Stimulated activated CD8-positive, alpha-beta memory T cell treated with anti-CD3 and anti-CD28 coated beads, Interleukin-2, amount 100 ng/mL, for 48 hours (primary cell): ENCODE results near the gene ATMIN.

Source experiments
- DNase-seq, 2 donors: peaks; one replicate each; pipeline ENCODE4 v3.0.0-alpha.2; 2020; ENCODE audit warnings: low read depth in 2 of 2

Gene ATMIN, protein sequence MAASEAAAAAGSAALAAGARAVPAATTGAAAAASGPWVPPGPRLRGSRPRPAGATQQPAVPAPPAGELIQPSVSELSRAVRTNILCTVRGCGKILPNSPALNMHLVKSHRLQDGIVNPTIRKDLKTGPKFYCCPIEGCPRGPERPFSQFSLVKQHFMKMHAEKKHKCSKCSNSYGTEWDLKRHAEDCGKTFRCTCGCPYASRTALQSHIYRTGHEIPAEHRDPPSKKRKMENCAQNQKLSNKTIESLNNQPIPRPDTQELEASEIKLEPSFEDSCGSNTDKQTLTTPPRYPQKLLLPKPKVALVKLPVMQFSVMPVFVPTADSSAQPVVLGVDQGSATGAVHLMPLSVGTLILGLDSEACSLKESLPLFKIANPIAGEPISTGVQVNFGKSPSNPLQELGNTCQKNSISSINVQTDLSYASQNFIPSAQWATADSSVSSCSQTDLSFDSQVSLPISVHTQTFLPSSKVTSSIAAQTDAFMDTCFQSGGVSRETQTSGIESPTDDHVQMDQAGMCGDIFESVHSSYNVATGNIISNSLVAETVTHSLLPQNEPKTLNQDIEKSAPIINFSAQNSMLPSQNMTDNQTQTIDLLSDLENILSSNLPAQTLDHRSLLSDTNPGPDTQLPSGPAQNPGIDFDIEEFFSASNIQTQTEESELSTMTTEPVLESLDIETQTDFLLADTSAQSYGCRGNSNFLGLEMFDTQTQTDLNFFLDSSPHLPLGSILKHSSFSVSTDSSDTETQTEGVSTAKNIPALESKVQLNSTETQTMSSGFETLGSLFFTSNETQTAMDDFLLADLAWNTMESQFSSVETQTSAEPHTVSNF

DNA sequence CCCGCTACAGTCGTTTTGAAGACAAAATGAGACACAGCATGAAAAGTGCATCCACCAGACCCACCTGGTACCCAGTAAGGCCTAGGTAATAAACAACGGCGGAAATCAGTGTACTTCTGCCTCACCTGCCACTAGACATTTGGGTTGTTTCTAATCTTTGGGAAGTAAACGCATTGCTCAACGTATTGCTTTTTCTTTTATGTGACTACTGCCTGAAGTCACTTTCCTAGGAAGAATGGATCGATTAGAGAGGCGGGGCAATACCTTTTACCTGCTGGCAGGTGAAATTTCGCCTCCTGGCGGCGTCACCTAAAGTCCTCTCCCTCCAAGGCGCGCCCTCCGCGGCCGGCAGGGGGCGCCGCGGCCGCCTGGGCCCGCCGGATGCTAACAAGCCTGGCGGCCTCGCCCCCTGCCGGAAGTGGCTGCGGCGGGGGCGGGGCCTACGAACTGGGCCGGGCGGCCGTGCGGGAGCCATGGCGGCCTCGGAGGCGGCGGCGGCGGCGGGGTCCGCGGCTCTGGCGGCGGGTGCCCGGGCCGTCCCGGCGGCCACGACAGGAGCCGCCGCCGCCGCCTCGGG, at the start of gene ATMIN:
Gene ATMIN, plus strand, starts transcription at position 445 of the 577 bp plus-strand sequence. Its CDS starts 29 bp downstream, at position 474.
- DNase-seq: peak; percentile 75 to 89

DNA sequence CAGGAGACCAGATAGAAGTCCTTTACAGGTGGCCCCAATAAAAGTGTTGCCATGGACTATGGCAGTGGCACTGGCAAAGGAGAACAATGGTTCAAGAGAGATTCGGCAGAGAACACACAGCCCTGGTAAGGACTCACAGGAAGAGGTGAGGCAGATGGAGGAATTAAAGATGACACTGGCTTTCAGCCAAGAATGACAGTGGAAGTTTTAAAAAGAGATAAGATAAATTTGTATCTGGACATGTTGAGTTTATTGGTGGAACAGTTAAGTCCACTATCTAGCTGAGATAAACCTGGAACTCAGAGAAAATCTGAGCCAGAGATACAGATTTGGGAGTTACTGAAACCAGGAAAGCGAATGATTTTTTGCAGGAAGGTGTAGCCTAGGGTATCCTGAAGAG, 49.1 kb upstream of the ATMIN start:
- no peak for DNase-seq

DNA sequence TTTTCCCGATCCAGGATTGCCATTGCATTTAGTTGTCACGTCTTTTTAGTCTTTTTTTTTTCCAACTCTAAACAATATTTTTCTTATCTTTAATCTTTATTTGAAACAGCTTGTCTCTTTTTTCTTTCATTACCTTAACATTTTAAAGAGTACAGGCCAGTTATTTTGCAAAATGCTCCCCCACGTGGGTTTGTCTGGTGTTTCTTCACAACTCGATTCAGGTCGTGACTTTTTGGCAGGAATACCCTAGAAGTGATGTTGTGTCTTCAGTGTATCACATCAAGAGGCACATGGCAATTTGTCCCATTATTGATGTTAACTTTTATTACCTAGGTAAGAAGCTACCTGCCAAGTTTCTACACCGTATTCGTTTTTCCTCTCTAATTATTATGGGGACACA, 46.9 kb upstream of the ATMIN start:
- DNase-seq: no peak

DNA sequence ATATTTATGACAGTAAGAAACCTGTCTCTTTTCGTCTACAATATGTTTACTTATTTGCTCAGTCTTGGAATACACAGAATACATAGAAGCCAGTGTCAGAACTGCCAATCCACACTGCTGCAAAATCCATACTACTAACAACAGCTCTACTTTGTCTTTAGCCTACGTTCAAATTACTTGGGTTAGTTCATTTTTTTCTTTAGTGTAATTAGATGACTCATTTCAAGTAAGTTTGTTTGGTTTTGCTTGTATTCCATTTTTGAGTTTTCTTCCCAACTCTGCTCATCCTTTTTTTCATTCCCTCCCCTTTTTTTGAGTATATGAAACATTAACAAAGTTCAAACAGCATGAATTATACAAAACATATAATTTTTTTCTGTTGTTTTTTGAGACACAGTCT, 45.8 kb upstream of the ATMIN start:
- DNase-seq: no peak

DNA sequence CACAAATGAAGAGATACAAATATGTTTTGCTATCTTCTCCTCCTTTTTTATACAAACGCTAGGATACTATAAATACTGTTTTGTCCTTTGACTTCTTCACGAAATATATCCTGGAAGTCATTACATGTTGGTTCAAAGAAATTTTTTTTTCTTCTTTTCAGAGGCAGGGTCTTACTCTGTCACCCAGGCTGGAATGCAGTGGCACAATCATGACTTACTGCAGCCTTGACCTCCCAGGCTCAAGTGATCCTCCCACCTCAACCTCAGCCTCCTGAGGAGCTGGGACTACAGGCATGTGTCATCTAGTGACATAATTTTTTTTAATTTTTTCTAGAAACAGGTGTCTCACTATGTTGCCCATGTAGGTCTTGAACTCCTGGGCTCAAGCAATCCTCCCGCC, 45.1 kb upstream of the ATMIN start:
- DNase-seq: no peak

DNA sequence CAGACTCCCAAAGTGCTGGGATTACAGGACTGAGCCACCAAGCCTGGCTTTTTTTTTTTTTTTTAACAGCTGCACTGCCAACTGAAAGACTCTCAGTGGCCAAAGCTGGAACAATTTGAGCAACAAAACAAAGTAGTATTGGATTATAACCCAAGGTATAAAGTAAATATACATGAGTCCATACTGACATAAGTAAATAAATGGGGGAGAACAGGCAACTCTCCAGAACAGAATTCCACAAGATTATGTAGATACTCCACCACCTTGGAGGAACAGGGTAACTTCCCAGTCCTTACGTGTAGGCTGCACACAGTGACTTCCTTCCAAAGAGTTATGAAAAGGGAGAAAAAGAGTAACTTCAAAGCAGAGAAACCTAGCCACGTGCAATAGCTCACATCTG, 44.7 kb upstream of the ATMIN start:
- DNase-seq: no peak

DNA sequence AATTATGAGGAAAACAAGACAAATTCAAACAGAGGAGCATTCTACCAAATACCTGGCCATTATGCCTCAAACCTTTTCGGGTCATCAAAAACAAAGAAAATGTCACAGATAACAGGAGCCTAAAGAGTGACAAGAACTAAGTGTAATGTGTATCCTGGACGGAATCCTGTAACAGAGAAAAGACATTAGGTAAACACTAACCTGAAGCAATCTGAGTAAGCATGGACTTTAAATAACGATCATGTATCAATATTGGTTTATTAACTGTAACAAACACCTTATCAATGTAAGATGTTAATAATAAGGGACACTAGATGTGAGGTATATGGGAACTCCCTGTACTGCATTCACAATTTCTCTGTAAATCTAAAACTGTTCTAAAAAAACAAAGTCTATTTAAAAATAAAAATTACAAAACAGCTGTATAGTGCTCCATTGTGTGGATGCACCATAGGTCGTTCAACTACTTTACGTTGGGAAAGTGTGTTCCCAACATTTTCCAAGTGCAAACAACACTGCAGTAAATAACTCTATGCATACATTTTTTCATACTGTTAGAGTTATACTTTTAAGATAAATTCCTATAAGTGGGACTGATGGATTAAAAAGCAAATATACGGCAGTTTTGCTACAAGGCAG, 43.7 kb upstream of the ATMIN start:
- no peak for DNase-seq

DNA sequence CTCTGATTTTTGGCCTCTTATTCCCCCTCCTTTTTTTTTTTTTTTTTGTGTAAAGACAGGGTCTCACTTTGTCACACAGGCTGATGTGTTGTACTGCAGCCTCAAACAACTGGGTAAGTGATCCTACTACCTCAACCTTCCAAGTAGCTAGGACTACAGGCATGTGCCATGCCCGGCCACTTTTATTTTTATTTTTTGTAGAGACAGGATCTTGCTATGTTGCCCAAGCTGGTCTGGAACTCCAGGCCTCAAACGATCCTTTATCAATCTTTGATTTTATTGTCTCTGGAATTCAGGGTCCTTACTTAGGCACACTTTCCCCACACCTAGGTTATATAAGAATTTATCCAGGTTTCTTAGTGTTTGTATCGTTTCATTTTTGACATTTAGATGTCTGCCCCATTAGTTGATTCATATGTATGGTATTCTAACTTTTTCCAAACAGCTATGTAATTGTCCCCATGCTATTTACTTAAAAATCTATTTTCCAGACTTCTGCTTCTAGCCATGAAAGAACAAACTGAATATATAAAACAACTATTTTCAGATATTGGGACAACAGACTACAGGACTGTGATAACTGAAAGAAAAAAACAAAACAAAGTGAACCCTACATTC, 42.9 kb upstream of the ATMIN start:
- DNase-seq: no peak

DNA sequence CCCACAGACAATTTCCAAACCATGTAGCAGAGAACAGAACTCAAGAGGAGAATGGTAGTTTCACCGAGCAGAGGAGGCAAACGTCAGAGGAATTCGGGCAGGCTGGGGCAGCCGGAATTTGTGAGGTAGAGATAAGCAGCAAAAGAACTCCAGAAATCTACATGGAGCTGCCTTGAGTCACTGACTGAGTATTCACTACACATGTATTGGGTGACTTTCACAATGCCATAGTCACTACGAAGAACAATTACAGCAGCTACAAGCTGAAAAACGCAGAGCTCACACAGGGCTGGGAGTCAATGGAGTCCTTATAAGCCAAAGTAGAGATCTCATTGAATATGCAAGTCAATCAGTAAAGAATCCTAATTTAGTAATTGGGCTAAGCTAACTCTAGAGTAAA, 42.3 kb upstream of the ATMIN start:
- no peak for DNase-seq

DNA sequence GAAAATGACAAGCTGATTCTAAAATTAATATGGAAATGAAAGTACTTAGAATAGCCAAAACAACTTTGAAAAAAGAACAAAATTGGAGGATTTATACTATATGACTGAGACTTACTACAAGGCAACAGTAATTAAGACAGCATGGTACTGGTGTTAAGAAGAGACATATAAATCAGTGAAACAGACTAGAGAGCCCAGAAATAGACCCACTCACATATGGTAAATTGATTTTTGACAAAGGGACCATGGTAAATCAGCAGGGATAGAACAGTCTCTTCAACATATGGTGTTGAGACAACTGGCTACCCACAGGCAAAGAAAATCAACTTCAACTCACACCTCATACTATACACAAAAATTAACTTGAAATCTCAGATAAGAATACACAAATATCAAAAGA, 41.8 kb upstream of the ATMIN start:
- DNase-seq: no peak

DNA sequence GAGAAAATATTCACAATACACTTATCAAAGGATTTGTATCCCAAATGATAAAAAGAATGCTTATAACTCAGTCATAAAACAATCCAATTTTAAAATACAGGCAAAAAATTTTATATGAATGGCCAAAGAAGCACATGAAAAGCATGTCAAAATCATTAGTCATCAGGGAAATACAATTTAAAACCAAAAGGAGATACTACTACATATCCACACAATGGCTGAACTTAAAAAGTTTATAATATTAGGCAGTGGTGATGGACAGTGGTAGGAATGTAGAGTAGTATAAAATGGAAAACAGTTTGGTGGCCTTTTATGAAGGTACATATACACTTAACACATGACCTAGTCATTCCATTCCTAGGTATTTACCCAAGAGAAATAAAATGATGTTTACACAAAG, 41.2 kb upstream of the ATMIN start:
- no peak for DNase-seq

DNA sequence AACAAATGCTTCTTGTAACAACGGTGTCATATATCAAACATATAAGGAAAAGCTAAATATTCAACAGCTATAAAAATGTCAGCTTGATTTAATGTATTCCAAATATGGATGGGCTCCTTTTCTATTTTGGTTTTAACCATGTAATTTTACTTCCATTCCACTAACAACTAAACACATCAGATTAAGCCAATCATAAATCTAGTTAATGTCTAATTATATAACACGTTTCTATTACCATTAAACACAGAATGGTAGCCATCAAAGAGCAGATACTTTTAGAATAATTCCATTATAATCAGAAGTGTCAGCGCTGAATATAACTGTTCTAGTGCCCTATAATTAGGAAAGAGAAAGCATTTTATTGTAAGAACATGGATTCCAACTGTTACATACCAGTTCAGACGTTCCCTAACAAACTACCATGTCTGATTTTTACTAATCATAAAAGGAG, 38.9 kb upstream of the ATMIN start:
- DNase-seq: no peak

DNA sequence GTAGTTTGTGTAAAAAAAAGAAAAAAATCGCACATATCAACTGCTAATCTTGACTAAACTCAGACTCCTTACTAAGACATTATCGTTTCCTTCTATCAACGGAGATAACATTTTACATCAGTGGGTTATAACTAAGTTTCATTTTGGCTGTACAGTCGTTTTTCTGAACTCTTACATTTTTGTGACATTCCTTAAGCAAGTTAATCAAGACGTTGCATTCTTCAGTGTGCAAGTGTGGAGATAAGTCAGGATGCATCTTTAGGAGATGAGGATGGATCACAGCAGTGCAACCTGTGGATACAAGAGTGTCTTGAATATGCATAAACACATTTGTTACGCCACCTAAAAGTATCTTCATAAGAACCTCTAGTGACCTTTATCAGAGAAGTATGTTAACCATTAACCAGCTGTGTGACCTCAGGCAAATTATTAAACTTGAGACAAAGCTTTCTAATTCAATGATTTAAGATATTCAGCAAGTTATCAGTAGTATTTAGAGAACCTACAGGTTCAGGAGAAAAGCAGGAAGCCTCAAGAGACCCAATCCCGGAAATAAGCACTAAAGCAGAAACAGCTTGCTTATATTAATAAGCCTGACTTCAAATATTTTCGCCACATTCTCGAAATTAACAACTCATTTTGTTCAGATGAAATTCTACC, 38.4 kb upstream of the ATMIN start:
- DNase-seq: no peak

DNA sequence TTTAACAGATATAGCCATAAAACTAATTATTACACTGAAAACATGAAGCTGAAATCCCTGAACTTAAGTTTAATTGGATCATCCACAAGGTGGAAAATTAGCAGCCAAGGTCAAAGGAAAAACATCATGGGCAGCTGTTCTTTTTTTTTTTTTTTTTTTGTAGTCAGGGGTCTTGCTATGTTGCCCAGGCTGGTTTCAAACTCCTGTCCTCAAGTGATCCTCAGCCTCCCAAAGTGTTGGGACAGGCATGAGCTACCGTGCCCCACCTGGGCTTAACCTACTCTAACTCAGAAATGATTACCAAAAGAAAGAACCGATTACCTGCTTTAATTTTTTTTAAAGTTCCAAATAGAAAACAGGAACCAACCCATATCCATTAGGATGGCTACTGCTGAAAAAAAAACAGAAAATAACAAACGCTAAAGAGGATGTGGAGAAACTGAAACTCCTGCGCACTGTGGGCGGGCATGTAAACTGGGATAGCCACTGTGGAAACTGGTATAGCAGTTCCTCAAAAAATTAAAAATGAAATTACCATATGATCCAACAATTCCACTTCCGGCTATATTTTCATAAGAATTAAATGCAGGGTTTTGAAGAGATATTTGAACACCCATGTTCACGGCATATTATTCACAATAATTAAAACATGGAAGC, 37.5 kb upstream of the ATMIN start:
- DNase-seq: no peak

DNA sequence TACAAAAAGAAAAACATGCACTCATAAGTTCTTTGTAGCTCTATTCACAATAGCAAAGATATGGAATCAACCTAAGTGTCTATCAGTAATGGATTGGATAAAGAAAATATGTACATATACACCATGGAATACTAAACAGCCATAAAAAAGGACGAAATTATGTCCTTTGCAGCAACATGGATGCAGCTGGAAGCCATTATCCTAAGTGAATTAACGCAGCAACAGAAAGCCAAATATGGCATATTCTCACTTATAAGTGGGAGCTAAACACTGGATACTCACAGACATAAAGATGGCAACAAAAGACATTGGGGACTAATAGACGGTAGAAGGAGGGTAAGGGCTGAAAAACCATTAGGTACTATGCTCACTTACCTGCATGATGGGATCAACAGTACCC, 34.8 kb upstream of the ATMIN start:
- DNase-seq: no peak

DNA sequence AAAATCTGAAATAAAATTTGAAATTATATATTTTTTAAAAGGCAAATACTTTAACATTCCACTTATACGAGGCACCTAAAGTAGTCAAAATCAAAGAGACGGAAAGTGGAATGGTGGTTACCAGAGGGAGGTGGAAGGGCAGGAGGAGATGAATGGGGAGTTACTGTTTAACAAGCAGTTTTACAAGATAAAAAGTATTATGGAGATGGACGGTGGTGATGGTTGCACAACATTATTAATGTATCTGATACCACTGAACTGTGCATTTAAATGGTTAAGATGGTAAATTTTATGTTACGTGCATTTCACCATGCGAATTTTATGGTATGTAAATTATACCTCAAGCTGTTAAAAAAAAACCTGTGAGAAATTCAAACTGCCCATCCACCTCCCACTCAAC, 34.3 kb upstream of the ATMIN start:
- DNase-seq: no peak

DNA sequence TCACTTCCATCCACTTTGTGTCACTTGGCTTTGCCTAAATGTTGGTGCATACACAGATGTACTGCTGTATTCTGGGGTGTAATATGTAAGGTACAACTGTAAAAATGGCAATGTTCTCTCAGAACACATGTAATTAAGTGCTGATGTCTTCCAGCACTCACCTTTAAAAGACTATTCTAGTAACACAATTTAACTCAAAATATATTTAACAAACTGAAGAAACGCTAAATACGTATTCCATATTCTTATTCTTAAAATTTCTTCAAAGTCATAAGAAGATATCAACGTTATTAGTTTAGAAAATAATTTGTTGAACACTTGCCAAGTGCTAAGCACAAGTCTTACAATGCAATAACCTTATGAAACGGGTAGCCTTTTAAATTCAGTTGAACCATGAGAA, 32.6 kb upstream of the ATMIN start:
- no peak for DNase-seq

DNA sequence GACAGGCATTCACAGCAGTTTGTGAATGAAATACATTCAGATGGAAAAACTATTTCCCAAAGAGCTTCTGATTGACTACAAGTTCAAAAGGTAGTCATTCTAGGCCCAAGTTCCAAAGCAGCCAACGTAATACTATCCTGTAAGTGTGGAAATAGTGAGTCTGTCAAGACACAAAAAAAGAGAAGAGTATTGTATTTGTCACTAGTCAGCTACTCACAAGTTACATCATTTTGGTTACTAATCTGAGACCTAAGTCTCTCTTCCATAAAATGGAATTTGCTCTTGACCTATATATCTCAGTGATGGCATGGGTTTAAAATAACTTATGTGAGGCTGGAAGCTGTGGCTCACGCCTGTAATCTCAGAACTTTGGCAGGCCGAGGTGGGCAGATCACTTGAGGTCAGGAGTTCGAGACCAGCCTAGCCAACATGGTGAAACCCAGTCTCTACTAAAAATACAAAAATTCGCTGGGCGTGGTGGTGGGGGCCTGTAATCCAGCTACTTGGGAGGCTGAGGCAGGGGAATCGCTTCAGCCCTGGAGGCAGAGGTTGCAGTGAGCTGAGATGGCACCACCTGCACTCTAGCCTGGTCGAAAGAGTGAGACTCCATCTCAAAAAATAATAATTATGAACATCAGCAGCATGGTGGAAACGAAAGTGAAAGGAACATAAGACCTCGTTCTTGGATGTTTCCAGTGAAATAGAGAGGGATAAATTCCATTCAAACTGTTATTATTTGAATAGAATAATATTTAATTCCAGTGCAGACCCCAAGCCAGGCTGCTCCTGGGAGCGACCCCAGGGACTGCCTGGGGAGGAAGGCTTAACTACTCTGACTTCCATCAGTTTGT, 31.8 kb upstream of the ATMIN start:
- no peak for DNase-seq

DNA sequence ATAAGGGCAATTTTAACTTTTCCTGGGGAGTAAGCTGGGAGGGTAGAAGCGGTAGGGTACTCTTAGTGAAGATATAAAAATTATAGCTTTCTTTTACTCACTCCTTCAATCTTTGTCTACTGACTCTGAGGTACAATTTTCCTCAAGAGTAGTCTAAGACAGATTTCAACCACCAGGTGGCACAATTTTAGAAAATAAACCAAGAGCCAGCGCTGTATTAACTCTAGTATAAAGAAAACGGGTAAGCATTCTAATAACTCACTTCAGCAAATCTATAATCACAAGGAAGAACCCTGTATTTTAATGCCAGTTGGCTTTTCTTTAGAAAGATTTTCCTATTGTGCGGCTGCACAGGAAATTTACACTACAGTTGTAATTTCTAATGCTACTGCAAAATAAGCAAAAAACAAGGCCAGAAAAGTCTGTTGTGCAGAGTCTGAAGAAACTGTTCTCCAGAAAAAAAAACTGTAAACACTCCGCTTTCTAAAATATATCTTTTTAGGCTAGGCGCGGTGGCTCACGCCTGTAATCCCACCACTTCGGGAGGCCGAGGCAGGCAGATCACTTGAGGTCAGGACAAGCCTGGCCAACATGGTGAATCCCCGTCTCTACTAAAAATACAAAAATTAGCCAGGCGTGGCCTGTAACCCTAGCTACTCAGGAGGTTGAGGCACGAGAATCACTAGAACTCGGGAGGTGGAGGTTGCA, 30.8 kb upstream of the ATMIN start:
- no peak for DNase-seq
